Measurements from ENCODE around the gene SORL1. TPM values are rescaled to one million over a fixed set of nuclear protein-coding genes. Genes with fewer than 3 reads are reported as not detected.

The SORL1 gene
- total RNA-seq, 4 donors from 2014 or later = 7.1 to 12.6 (median 10.6) TPM

- ATAC-seq = no peak
- no peak overlapping the region for H3K27ac ChIP-seq
Observed at GRCh38 chr11:121582296-121582695, 130.2 kb downstream of the SORL1 start.

GRCh38 chr11:121583825-121584224 is 131.7 kb downstream of the SORL1 start:
- Histone ChIP-seq H3K36me3 (peaks cover 0 to 43% of the 10 kb centered on the region in 2 donors), H3K27me3 (no peaks in the 10 kb centered on the region), H3K4me1 (no peaks in the 10 kb centered on the region), H3K27ac (no peak overlapping the region), H3K4me3 (no peak overlapping the region), H3K9me3 (peaks cover 0 to 6% (median 0%) of the 10 kb centered on the region in 3 donors)
- no peak for ATAC-seq
- no peak for TF ChIP-seq POLR2A (IDR thresholded peaks at IDR 0.05)
- no peak for TF ChIP-seq POLR2AphosphoS5 (IDR thresholded peaks at IDR 0.05)
- TF ChIP-seq CTCF (IDR thresholded peaks at IDR 0.05) = no peak
- TF ChIP-seq EP300 (IDR thresholded peaks at IDR 0.05) = no peak
- 85 to 88% methylated on average over 3 of the region's 3 CpGs for WGBS, 2 donors (ENCODE audit: low coverage in 1 of 2)

More at GRCh38 chr11:121582296-121582695, 130.2 kb downstream of the SORL1 start:
- Histone ChIP-seq H3K27me3 (no peaks in the 10 kb centered on the region), H3K4me3 (no peak overlapping the region), H3K9me3 (peaks cover 0 to 6% (median 0%) of the 10 kb centered on the region in 3 donors), H3K36me3 (peaks cover 0 to 46% of the 10 kb centered on the region in 2 donors), H3K4me1 (no peaks in the 10 kb centered on the region)
- TF ChIP-seq POLR2AphosphoS5 (IDR thresholded peaks at IDR 0.05) (no peak), POLR2A (IDR thresholded peaks at IDR 0.05) (no peak), CTCF (IDR thresholded peaks at IDR 0.05) (no peak), EP300 (IDR thresholded peaks at IDR 0.05) (no peak)
- WGBS, 2 donors (ENCODE audit: low coverage in 1 of 2) = 55 to 76% methylated on average over 4 of the region's 4 CpGs

DNA sequence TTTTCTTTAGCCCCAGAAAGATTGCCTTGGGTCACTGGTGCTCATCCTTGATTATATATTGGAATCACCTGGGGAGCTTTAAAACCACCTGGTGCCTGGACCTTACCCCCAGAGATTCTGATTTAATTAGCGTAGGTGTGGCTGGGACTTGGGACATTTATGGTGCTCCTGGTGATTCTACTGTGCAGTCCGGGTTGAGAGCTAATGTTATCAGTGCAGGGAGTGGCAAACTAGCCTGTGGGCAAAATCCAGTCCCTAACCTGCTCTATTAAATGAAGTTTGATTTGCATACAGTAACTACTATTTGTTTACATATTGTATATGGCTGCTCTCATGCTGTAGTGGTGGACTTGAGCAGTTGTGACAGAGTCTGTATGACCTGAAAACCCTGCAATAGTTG is 134.6 kb downstream of the SORL1 start:
- ATAC-seq = no peak
- H3K27ac ChIP-seq = no peak overlapping the region
- H3K4me1 ChIP-seq = peaks cover 0 to 3% (median 0%) of the 10 kb centered on the region in 3 donors
- WGBS, 2 donors (ENCODE audit: low coverage in 1 of 2) = 100% methylated on average over 1 of the region's 2 CpGs; no CpG with 5 or more reads in 1 of the 2 donors
- H3K27me3 ChIP-seq = no peaks in the 10 kb centered on the region
- no peaks in the 10 kb centered on the region for H3K9me3 ChIP-seq
- peaks cover 0 to 51% of the 10 kb centered on the region in 2 donors for H3K36me3 ChIP-seq
- TF ChIP-seq POLR2AphosphoS5 (IDR thresholded peaks at IDR 0.05) (no peak), EP300 (IDR thresholded peaks at IDR 0.05) (no peak), POLR2A (IDR thresholded peaks at IDR 0.05) (no peak), CTCF (IDR thresholded peaks at IDR 0.05) (no peak)
- no peak overlapping the region for H3K4me3 ChIP-seq

GRCh38 chr11:121587182-121587581 is 135.1 kb downstream of the SORL1 start:
- Histone ChIP-seq H3K9me3 (no peaks in the 10 kb centered on the region), H3K27me3 (no peaks in the 10 kb centered on the region), H3K4me3 (no peak overlapping the region), H3K4me1 (peaks cover 0 to 7% (median 0%) of the 10 kb centered on the region in 3 donors), H3K27ac (no peak overlapping the region), H3K36me3 (peaks cover 0 to 51% of the 10 kb centered on the region in 2 donors)
- TF ChIP-seq POLR2AphosphoS5 (IDR thresholded peaks at IDR 0.05) (no peak), POLR2A (IDR thresholded peaks at IDR 0.05) (no peak), CTCF (IDR thresholded peaks at IDR 0.05) (no peak), EP300 (IDR thresholded peaks at IDR 0.05) (no peak)
- WGBS, 2 donors (ENCODE audit: low coverage in 1 of 2) = 60 to 78% methylated on average over 2 of the region's 2 CpGs
- no peak for ATAC-seq

DNA sequence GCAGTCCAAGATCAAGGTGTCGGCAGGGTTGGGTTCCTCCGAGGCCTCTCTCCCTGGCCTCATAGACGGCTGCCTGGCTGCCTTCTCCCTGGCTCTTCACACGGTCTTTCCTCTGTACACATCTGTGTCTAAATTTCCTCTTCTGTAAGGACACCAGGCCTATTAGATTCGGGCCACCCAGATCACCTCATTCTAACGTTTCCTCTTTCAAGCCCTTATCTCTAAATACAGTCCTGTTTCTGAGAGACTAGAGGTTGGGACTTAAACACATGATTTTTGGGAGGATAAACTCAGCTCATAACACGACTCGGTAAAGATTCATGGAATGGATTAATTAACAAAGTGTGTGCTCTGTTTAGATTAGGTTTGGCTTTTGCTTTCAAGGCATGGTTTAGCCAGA is 136.6 kb downstream of the SORL1 start:
- 53 to 90% methylated on average over 2 to 8 of the region's 8 CpGs for WGBS, 2 donors (ENCODE audit: low coverage in 1 of 2)
- TF ChIP-seq EP300 (IDR thresholded peaks at IDR 0.05) (no peak), POLR2A (IDR thresholded peaks at IDR 0.05) (no peak), CTCF (IDR thresholded peaks at IDR 0.05) (no peak), POLR2AphosphoS5 (IDR thresholded peaks at IDR 0.05) (no peak)
- Histone ChIP-seq H3K4me3 (no peak overlapping the region), H3K36me3 (peaks cover 0 to 41% of the 10 kb centered on the region in 2 donors), H3K27me3 (no peaks in the 10 kb centered on the region), H3K4me1 (peaks cover 0 to 21% (median 0%) of the 10 kb centered on the region in 3 donors), H3K9me3 (no peaks in the 10 kb centered on the region), H3K27ac (no peak overlapping the region)
- no peak for ATAC-seq

Measured in gastroesophageal sphincter (tissue), 4 donors.